Ovary (tissue), 9 donors: Measurements from ENCODE around the gene CLDN24. TPM values are rescaled to one million over a fixed set of nuclear protein-coding genes. Genes with fewer than 3 reads are reported as not detected.

Source experiments
- DNase-seq, 5 donors: peaks; one replicate each; pipeline ENCODE4 v3.0.0-alpha.2; 2019 to 2020
- H3K27ac ChIP-seq, 2 donors: fragments of 200-600 bp; one replicate each; pipeline versions ENCODE4 v1.5.1 to v1.8.0; 2019 to 2022
- H3K27me3 ChIP-seq: fragments of 200-600 bp; one replicate; pipeline ENCODE4 v1.8.0; 2022
- H3K36me3 ChIP-seq: fragments of 200-600 bp; sonication (generic); one replicate; pipeline ENCODE4 v1.5.1; 2019
- H3K4me1 ChIP-seq: one replicate; pipeline ENCODE4 v1.8.1; 2013; ENCODE audit warnings: mild to moderate bottlenecking, moderate library complexity; ENCODE audit not compliant: insufficient read depth
- H3K4me3 ChIP-seq: fragments of 200-600 bp; sonication (generic); one replicate; pipeline ENCODE4 v1.5.1; 2017
- H3K9me3 ChIP-seq, 2 donors: fragments of 200-600 bp in 1 of 2; sonication (generic) in 1 of 2; one replicate each; pipeline versions ENCODE4 v1.5.1 to v1.8.1; 2013 to 2019; ENCODE audit warnings: mild to moderate bottlenecking in 1 of 2, moderate library complexity in 1 of 2
- CTCF ChIP-seq, 3 donors: fragments of 450-650 bp in 2 of 3; fragments of 200-600 bp in 1 of 3; IDR thresholded peaks; one replicate each; pipeline versions ENCODE4 v1.5.1 to v1.8.0; 2016 to 2022; ENCODE audit warnings: antibody characterized with exemption in 3 of 3, mild to moderate bottlenecking in 1 of 3
- EP300 ChIP-seq: sonication (generic); formaldehyde crosslinking; IDR thresholded peaks from one replicate; pipeline ENCODE4 v1.6.1; 2017; ENCODE audit warnings: antibody characterized with exemption
- POLR2A ChIP-seq: fragments of 450-650 bp; IDR thresholded peaks from one replicate; pipeline ENCODE4 v1.6.1; 2017; ENCODE audit warnings: antibody characterized with exemption, mild to moderate bottlenecking, moderate library complexity
- WGBS, 3 donors: extraction: QIAGEN DNeasy Blood & Tissue Kit in 1 of 3; methylation state at CpG; one replicate each; pipeline versions ENCODE4 v1.1.5 to v1.1.7; 2013 to 2017; 5-methylcytosine and 5-hydroxymethylcytosine counted together
- intact Hi-C, 4 donors: fragments of 100-400 bp; cut with DNase I; formaldehyde crosslinking; loops; one replicate each; pipeline versions ENCODE4 v1.11.0 to v1.15.1; 2022 to 2023
- polyA plus RNA-seq, 2 donors: library from polyadenylated mRNA; stranded (reverse); fragments of 200-250 nt in 1 of 2; fragments of 350-450 nt in 1 of 2; fragmentation: Illumina TruSeq in 1 of 2; extraction: RNeasy Lipid Tissue Mini Kit (QIAGEN cat#74804) in 1 of 2; gene quantifications; one replicate each; pipeline ENCODE4 v1.2.3, GENCODE V29; 2013 to 2014
- total RNA-seq, 7 donors: library from RNA; depleted of rRNA in 2 of 7; stranded (reverse); fragments of >200 nt in 2 of 7; fragmentation: NEBNext Ultra II Directional in 3 of 7; extraction: Animal tissue kit (Norgen Biotek cat#: 25700) in 3 of 7; gene quantifications; one replicate each; pipeline versions ENCODE4 v1.1.0 to v1.2.4, GENCODE V29; 2016 to 2023
- donor health status: DM: no; HTN: no; CAD: no; lungs with moderate emphysema.
- donor health status: DM: no; HTN: no; CAD: no.
- donor health status: Bipolar disorder and iron deficiency.
- donor health status: DM: yes; HTN: yes; CAD: no.
- donor health status: DM: no; HTN: no; CAD: no.
- donor health status: DM: yes; HTN: yes; CAD: no.

CLDN24 gene
- total and polyA plus RNA-seq, 9 donors: not detected

GRCh38 chr4:183345261-183345660 is 23.0 kb upstream of the CLDN24 start:
- Histone ChIP-seq H3K4me3 (no peak overlapping the region), H3K27me3 (no peaks in the 10 kb centered on the region), H3K36me3 (no peaks in the 10 kb centered on the region), H3K4me1 (peaks cover 4% of the 10 kb centered on the region), H3K27ac (no peak overlapping the region), H3K9me3 (no peaks in the 10 kb centered on the region)
- TF ChIP-seq CTCF (IDR thresholded peaks at IDR 0.05): no peak
- no peak for DNase-seq
- WGBS, 3 donors: 85 to 90% (median 88%) methylated on average over 4 of the region's 4 CpGs
- intact Hi-C loops: no loop called here

- no peak for TF ChIP-seq POLR2A
- no peak for TF ChIP-seq CTCF (IDR thresholded peaks at IDR 0.05)
- TF ChIP-seq EP300: no peak
- no peaks in the 10 kb centered on the region for H3K27me3 ChIP-seq
- no peaks in the 10 kb centered on the region for H3K9me3 ChIP-seq
- no peaks in the 10 kb centered on the region for H3K36me3 ChIP-seq
- intact Hi-C loops: no loop called here
- H3K4me1 ChIP-seq: peaks cover 4% of the 10 kb centered on the region
- no peak overlapping the region for H3K4me3 ChIP-seq
- WGBS, 3 donors: 89 to 93% (median 92%) methylated on average over 15 of the region's 15 CpGs
- no peak overlapping the region for H3K27ac ChIP-seq
- no peak for DNase-seq
Observed at GRCh38 chr4:183344523-183345255, 22.5 kb upstream of the CLDN24 start.

GRCh38 chr4:183343730-183344129 is 21.5 kb upstream of the CLDN24 start:
- intact Hi-C loops: no loop called here
- no peaks in the 10 kb centered on the region for H3K27me3 ChIP-seq
- DNase-seq: no peak
- no peaks in the 10 kb centered on the region for H3K36me3 ChIP-seq
- H3K27ac ChIP-seq: no peak overlapping the region
- H3K4me3 ChIP-seq: no peak overlapping the region
- no peaks in the 10 kb centered on the region for H3K9me3 ChIP-seq
- H3K4me1 ChIP-seq: peaks cover 4% of the 10 kb centered on the region
- no peak for TF ChIP-seq POLR2A
- no peak for TF ChIP-seq CTCF (IDR thresholded peaks at IDR 0.05)
- TF ChIP-seq EP300: no peak
- 86 to 94% (median 89%) methylated on average over 7 of the region's 7 CpGs for WGBS, 3 donors

GRCh38 chr4:183342541-183343533 is 20.6 kb upstream of the CLDN24 start:
- TF ChIP-seq EP300: no peak
- TF ChIP-seq CTCF (IDR thresholded peaks at IDR 0.05): no peak
- TF ChIP-seq POLR2A: no peak
- no peaks in the 10 kb centered on the region for H3K36me3 ChIP-seq
- intact Hi-C loops: no loop called here

More at GRCh38 chr4:183342541-183343533, 20.6 kb upstream of the CLDN24 start:
- H3K9me3 ChIP-seq: no peaks in the 10 kb centered on the region
- H3K4me3 ChIP-seq: no peak overlapping the region
- no peak overlapping the region for H3K27ac ChIP-seq
- no peak for DNase-seq
- peaks cover 4% of the 10 kb centered on the region for H3K4me1 ChIP-seq
- H3K27me3 ChIP-seq: no peaks in the 10 kb centered on the region
- WGBS, 3 donors: 16 to 24% (median 24%) methylated on average over 40 of the region's 40 CpGs
